NCI-H128 (cell line): ENCODE data around the gene CD46.

Experiments used
- DNase-seq: peaks from one replicate; lab custom pipeline; 2025; ENCODE audit not compliant: unreplicated experiment; lab: John Stamatoyannopoulos, UW

Gene CD46

DNA sequence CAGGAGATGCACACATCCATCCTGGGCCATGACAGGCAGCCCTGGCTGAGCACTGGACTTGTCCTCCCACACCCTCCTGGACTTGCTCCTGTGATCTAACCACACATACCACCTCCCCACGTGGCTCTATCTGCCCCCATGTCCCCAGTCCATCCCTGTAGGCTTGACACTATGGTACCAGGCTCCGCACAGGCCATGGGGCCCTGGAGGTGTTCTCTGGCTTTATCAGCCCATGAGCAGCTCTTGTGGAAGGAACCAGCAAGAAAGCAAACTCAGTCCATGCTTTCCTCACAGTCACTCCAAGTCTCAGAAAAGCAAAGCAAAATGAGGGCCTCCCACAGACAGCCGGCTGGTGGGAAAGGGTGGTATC is 61.6 kb downstream of the CD46 start:
- DNase-seq = no peak

DNA sequence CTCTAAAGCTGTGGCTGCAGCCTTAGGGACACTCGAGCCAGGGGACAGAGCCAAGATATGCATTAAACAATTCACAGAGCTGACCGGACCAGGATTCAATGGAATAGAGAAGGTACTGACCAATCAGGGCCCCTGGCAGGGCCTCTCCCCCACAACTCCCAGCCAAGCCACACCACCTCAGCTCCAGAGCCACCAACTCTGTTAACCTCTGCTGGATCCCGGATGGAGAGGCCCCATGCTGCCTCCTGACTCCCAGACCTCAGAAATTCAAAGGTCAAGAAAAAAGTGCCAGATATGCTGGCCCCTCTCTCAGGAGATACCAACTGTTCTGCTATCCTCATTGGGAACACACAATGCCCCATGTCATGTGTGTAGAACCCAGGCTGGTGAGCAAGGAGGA is 62.1 kb downstream of the CD46 start:
- DNase-seq = no peak

- no peak for DNase-seq
Measured at GRCh38 chr1:207814469-207814868, 62.6 kb downstream of the CD46 start.

GRCh38 chr1:207815466-207815865 is 63.6 kb downstream of the CD46 start:
- no peak for DNase-seq

DNA sequence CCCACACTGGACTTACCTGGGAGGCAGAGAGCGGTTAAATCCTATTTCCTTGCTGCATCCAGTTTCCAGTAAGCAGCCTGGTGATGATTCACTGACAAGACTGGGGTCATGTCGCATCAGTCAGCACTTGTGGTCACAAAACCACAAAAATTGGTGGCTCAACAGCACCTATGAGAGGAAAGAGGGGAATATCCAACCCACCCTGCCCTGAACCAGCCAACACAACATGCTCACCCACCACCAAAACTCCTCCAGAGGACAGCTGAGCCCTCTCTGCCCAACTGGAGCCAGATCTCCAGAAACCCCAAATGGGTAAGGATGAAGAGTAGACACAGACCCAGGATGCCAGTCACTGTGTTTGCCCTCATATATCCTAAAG is 64.0 kb downstream of the CD46 start:
- no peak for DNase-seq

- DNase-seq = no peak
Measured at GRCh38 chr1:207817166-207817565, 65.3 kb downstream of the CD46 start.

DNA sequence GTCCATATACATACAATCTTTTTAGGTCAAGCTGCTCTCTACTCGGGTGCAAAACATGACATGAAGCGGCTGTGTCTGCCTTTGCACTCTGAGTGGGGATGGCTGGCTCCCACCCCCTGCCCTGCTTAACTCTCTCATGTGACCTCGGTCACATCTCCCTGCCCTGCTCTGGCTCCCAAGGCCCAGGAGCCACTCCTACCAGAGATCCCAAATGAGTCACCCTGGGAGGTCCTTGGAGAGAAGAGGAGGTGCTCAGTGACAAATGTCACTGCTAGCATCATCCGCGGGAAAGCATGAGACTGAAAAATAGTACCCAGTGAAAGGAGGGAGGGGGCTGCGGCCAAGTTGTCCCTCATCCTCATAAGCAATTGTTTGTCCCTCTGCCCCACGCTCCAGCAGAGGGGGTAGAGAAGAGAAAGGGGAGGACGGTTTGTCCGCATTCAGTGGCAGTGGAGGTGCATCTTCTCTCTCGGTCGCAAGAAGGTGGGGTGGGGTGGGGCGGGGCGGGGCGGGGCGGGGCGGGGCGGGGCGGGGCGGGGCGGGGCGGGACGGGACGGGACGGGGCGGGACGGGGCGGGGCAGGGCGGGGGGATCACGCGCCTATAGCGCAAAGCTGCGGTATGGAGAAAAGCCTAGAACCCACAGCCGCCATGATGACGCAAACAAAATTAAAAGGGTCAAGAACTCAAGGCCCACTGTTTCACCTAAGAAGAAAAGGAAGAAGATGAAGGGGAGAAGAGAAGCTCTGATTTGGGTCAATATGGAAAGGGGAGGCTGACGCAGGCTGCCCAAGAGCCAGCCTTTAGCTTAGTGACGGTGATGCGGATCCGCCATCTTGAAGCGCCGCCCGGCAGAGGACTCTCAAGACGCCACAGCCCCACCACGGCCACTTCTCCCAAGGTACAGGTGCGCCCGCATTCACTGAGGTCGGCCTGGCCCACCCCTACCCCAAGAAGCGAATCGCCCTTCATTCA is 66.2 kb downstream of the CD46 start:
- DNase-seq = no peak

DNA sequence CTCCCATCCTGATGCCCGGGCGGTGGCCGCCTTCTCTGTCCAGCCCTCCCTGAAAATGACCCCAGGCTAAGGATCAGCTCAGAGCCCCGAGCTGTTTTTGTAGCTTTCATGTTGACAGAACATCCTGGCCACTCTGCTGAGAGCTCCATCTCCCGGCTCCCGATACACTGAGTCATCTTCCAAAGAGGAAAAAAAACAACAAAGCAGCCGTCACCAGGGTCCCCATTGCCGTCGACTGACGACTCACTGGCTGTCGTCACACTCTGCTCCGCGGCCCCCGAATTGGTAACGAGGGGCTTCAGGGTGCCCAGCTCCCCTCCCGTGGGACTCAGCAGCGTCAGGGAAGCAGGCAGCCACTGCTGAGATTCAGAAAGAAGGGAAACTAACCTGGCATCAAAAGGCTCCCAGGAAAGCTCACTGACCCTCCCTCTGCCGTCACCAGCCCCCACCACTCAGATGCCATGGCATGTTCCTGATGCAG is 67.2 kb downstream of the CD46 start:
- no peak for DNase-seq

DNA sequence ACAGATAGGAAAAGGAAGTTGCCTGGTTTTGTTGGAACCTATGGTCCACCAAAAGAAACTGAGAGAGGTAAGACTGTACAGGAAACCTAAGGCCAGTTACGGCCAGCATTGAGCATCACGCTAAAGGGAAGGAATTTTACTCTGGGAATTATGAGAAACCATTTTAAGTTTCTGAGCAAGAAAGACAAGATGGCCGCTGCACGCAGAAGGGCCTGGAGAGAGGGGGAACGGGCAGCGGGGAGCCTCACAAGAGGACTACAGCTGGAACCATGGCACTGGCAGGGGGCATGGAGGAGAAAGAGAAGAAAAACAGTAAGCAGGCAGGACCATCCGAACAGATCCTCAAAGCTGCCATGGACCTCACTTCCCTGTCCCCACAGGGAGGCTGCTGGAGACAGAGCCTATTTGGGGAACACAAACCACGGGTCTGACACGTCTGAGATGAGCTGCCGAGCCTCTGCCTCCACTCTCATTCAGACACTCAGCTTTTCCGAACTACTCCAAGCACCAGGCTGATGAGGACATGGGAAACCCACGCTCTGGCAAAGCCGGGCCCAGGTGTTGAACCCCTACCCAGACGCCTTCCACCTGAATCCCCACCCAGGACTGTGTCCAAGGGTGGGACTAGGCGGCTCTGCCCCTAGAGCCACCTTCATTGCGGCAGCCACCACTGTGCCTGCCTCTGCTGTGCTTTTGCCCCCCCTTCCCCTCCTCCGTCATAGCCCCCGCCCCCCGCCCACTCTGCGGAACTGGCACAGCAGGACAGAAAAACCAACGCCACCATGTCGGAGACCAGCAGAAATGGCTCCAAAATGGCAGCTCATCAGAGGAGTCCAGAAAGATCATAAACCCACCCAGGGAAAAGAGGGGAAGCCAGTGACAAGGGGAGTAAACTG is 69.0 kb downstream of the CD46 start:
- DNase-seq = no peak

DNA sequence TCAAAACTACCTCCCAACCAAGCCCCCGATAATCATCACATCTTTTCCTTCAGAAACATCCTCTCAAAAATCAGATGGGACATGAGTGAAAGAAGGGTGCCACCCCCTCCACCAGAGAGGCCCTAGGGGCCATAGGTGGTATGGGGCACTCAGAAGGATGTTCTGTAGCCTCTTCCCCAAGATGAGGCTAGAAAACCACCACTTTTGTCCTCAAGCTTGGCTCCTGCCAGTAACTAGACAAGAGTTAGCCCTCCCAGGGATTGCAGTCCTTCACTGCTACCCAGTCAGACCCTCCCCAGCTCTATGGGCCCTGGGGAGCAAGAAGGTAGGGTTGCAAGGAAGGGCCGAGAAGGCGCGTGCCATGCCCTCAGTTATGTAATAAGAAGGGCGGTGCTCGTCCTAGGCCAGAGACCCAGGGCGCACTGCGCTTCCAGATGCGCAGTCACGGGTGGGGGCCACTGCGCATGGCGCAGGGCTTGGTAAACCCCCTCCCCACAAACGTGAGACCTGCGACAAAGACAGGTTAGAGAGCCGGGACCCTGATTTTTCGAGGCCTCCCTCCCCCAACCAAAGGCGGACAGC is 69.7 kb downstream of the CD46 start:
- DNase-seq = no peak

DNA sequence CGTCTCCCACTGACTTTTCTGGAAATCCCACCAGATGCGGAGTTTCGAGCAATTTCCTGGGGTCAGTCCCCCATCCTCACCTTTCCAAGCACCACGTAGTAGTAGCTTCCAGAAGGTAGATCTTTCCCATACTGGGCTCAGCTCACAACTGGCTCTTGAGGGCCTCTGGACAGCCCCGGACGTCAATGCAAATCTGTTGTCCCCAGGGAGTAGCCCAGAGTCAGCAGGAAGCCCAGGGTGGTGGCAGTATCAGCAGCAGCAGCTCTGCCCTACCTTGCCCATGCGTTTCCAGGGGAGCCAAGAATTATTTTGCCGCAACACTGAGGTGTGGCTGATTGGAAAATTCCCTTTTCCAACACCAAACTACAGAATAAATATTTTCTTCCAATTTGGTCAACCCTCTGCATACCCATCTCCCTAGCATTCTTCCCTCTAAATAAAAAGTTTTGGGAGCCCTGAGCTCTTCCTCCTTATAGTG is 70.3 kb downstream of the CD46 start:
- DNase-seq = no peak

DNA sequence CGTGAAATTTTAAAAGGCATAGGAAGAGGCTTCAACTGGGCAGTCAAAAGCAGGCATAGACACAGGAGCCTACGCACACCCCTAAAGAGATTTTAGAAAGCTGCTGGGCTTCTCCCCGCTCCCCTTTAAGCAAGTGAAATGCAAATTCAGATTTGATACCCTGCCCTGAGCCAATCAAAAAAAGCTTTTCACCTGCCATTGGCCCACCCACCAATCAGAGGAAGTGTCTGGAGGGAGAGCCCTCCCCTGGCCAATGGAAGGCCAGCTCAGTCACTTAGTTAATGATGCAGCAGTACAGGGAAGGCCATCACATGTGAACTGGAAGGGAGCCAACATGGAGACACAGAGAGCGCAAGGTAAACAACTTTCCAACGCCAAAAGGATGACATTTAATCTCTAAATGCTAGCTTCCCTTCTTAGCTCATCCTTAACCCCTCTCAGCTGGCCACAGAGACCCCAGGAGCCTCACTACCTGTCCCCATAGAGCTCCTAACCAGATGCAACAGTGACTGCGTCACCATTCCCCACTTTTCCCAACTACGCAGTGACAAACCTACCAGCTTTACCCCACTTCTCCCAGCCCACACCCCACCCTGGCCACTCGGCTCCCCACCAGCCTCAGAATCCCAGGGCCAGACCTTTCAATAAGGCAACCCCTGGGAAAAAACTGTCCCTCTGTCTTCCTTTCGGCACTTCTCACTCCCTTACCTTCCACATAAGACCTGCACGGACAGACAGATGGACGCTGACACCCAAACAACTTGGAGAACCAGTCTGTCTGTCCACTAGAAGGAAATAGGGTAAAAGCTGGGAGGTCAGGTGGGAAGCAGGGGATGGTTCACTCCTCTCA is 71.0 kb downstream of the CD46 start:
- DNase-seq = no peak

DNA sequence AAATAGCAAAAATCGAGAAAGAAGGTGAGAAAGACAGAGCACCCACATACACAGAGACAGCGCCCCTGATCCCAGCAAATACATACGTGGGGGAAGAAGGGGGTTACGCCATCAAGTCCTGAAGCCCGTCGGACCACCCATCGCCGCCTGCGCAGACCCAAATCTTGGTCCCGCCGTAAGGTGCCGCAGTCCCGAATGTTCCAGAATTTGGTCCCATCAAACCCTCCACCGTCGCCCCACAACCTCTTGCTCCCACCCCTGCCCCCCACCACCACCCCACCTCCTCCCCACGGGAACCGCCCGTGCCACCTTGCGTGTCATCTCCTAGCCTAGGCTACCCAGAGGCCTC is 71.7 kb downstream of the CD46 start:
- no peak for DNase-seq

GRCh38 chr1:207823880-207824566 is 72.2 kb downstream of the CD46 start:
- no peak for DNase-seq

DNA sequence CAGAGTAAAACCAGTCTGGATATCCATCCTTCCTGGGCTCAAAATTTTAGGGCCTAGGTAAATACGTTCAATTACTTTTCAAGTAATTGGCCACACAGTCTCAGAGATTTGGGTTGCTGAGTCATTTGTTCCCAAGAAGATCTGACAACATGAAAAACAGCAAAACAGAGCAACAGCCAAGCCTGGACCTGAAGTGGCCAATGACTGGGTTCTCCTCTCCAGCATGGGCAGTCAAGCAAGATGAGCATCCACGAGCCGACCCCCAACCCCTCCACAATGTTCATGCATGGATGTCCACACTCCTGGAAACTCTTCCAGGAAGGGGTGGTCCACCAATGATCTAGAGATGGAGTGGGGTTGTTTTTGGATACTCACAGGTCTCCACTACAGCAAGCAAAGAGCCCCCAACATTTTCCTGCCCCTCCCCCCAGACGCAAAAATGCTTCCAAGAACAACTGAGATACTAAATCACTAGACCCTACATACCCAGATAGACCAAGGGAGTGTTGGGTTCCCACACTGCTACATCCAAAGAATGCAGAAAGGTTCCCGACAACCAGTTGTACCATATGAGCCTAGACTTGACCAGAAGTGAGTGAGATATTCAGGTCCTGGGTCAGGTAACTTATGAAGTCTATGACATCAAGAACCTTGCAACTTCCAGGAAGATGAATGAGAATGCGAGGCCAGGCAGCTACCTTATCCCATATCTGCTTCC is 73.0 kb downstream of the CD46 start:
- DNase-seq = no peak

DNA sequence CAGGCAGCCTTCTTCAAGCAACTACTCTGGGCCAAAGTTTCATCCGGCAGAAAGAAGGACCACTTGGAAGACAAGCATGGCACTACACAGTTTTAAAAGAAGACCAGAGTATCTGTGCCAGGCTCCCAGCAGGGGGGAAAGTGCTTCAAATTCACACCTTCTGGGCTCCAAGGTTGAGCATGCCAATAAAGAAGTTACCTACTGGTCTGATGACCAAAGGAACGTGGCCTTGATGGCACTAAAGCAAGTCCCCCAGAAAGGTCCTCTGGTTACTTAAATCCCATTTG is 73.5 kb downstream of the CD46 start:
- DNase-seq = no peak

- no peak for DNase-seq
Measured at GRCh38 chr1:207825719-207826556, 74.1 kb downstream of the CD46 start.

DNA sequence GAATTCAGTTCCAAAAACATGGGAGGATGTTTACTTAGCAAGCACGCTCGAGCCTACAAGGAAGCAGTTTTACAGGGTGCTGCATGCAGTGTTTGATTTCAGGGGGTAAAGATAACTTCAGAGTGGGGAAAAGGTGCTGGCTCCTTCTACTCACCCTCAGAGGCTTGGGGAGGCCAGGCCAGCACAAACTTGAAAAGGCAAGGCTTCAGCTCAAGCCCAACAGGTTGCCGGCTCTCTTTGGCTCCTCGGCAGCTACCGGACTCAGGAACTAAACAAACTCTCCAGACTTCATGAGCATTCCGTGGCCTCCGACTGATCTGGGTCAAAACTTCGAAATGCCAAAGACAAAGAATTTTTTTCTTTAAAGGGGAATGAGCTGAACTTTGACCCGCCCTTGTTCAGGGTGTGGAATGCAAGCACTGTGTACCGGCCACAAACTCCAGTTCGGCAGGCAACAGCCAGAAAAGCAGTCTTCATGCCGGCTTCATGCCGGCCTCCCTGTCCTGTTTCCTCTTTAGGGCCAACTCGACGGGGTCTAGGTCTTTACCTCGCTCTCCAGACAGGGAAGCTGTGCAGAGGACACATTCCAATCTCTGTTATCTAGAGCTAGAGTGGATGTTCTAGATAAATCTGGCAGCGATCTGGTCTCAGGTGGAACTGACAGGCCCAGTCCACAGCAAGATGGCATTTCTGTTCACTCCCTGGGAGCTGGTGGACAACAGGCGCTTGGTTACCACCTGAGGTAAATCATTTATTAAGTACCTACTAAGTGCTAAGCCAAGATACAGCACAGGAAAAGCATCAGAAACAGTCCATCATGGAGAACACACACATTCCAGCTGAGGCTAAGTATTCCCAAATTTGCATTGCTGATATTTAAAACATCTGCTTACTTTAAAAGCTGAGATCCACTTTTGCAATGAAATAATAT is 75.0 kb downstream of the CD46 start:
- no peak for DNase-seq
